Measurements from ENCODE around the gene MRS2.
"Not testable (repeated sequence)": the region's sequence is repeated elsewhere in the genome, so short reads cannot be mapped to it uniquely, and the experiment has no call there.

Gene MRS2

GRCh38 chr6:24391208-24391607 is 11.5 kb upstream of the MRS2 start:
- DNase-seq: no peak

DNA sequence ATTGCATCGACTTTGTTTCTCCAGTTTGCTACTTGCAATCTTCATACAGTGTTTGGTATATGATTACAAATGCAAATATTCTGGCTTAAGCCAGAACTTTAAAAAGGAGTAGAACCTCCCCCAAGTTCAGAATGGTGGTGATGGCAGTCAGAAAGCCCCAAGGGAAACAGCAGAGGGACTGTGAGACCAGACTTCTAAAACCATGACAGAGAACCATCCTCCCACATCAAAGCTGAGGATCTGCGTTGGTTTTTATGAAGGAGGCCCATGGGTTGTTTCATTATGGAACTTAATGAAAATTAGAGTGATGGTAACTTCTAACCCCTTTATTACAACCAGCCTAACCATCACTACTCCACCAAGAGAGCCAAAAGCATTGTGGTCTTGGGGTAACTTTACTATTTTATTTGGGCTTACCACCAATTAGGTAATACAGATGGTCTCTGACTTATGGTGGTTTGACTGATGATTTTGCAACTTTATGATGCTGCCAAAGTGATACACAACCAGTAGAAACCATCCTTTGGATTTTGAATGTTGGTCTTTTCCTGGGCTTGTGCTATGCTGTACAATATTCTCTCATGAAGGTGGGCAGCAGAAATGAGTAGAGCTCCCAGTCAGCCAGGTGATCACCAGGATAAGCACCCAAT is 10.9 kb upstream of the MRS2 start:
- no peak for DNase-seq

GRCh38 chr6:24394061-24394779 is 8.5 kb upstream of the MRS2 start:
- DNase-seq: no peak

GRCh38 chr6:24394780-24395437 is 7.8 kb upstream of the MRS2 start:
- DNase-seq: no peak

- no peak for DNase-seq
Observed at GRCh38 chr6:24396824-24397223, 5.9 kb upstream of the MRS2 start.

DNA sequence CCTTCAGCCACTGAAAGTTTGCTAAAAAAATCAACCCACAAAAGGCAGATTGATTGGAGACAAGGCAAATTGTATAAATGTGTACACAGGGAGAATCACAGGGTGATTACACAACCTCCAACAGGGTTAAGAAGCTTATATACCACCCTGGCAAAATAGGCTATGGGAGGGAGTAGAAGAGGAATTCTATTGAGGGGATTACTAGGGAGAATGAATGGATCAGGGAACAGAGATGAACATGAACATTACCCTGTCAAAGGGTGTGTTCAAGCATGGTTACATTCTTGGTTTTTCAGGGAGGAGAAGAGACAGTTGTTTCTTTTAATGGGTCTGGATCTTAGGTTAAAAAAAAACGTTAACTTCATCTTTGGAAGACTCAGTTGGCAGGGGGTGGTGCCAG is 5.1 kb upstream of the MRS2 start:
- DNase-seq: no peak

- not testable (repeated sequence) for DNase-seq
Observed at GRCh38 chr6:24400045-24401039, 2.4 kb upstream of the MRS2 start.

- no peak for DNase-seq
Observed at GRCh38 chr6:24401458-24401857, 1.3 kb upstream of the MRS2 start.

DNA sequence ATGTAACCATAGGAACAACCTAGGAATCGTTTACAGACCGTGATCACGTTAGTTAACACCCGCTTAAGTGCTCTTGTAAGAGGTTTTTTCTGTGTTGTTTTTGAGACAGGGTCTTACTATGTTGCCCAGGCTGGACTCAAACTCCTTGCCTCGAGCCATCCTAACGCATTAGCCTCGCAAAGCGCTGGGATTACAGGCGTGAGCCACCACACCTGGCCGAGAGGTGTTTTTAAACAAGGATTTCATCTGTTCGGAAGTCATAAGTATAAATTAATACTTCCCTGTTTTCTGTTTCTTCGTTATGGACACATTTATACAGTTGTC is 727 bp downstream of the MRS2 start:
- no peak for DNase-seq

DNA sequence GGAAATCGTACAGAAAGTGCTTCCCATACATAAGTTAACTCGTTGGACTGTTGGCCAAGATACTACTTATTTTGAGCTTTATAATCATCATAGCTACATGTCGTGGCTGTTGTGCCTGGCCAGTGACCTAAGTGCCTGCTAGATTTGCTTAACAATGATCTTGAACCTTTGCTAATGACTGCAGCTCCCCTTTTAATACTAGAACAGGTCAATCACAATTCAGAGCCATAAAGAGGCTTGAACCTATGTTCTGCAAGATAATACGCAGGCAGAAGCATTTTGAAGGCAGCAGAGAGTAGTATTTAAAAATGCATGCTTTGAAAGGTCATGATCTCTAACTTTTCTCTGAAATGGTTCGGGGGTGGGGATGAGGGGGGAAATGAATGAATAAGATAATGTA is 2.5 kb downstream of the MRS2 start:
- no peak for DNase-seq

- DNase-seq: no peak
Observed at GRCh38 chr6:24408719-24409410, 6.1 kb downstream of the MRS2 start.

DNA sequence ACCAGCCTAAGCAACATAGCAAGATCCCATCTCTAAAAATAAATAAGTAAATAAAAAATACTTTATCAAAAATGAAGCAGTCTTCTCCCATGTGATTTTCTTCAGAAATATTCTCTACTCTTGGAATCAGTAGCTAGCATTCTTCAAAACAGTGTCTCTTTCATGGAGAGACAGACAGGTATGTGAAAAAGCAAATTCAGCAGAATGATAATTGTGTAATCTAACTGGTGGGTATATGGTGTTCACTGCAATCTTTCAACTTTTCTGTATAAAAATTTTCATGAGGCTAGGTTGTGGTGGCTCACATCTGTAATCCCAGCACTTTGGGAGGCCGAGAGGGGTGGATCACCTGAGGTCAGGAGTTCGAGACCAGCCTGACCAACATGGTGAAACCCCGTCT is 7.9 kb downstream of the MRS2 start:
- DNase-seq: no peak

DNA sequence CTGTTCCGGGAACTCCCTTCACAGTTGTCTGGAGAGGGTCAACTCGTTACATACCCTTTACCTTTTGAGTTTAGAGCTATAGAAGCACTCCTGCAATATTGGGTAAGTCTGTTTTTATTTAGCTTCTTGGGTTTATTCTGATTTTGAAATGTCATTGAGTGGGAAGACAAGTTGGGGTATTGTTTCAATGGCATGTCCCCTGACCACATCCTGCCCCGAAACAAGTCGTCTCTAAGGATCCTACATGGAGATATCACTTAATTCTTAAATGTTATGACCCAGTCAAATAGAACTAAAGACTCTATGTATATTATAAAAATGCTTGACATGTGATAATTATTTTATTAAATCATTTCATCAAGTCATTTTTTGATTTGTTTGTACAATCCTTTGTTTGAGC is 9.6 kb downstream of the MRS2 start:
- DNase-seq: no peak

- not testable (repeated sequence) for DNase-seq
Observed at GRCh38 chr6:24414531-24414930, 11.8 kb downstream of the MRS2 start.

GRCh38 chr6:24415753-24416152 is 13.0 kb downstream of the MRS2 start:
- DNase-seq: no peak

- no peak for DNase-seq
Observed at GRCh38 chr6:24419526-24419925, 16.8 kb downstream of the MRS2 start.

GRCh38 chr6:24425091-24425490 is 22.4 kb downstream of the MRS2 start:
- DNase-seq: no peak

DNA sequence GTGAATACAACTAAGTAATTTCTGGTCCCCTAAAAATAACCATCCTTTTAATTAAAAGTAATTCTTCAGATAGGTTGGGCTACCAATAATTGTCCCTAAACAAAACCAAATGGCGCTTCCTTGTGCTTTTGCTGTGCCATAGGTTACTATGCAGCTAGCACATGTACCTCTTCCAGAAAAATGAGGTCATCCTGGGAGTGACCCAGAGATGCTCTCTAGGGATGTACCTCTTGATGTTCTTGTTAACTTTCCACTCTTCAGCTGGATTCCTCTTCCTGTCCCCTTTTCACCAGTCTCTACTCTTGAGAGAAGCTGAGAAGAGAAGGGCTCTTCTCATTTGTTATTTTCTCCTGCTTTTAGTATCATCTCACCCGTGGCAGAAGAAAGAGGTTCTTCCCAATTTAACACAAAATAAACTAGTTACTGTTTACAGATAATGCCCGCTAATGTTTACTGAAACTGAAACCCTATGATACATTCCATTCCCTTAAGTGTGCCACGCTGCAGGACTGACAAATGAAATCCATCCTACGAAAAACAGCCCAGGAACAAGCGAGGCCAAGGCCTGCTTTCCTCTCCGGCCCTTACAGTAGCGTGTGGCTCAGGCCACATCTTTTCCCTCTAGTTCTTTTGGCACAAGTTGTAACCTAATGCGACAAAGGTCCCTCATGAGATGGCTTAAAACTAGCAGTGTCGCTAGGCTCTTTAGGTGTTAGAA is 24.2 kb downstream of the MRS2 start:
- DNase-seq: no peak

DNA sequence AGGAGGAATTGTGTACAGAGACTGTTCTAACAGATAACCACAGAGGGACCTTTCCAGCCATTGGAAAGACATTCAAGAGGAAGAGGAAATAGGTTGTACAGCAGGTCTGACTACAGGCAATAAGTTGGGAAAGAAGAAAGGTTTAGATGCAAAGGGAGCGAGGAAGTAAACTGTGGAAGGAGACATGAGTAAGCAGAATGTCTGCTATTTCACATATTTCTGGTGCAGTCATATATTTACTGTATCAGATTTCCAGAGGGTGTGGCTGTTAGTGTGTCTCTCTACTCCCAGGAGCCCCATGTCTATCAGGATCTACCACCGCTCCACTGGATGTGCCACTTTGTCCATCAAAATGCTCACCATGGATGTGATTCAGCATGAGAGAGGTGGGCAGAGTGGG is 25.9 kb downstream of the MRS2 start:
- DNase-seq: no peak

- DNase-seq: no peak
Observed at GRCh38 chr6:24429146-24429545, 26.4 kb downstream of the MRS2 start.

DNA sequence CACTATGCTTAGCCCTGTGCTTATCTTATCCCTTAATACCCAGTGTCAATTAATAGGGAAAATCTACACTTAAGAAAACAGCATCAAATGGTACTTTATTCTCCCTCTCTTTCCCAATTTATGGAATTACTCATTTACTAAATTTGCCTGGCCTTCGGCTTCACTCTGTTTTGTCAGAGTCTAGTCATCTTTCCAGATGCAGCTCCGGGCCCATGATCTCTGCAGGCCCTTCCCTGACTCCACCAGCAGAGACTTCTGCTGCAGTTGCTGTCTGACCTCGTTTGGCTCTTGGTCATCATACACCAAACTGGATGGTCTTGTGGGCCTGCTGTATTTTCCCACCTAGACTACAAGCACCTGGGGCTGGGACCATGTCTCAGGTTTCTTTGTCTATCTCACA is 27.4 kb downstream of the MRS2 start:
- no peak for DNase-seq

DNA sequence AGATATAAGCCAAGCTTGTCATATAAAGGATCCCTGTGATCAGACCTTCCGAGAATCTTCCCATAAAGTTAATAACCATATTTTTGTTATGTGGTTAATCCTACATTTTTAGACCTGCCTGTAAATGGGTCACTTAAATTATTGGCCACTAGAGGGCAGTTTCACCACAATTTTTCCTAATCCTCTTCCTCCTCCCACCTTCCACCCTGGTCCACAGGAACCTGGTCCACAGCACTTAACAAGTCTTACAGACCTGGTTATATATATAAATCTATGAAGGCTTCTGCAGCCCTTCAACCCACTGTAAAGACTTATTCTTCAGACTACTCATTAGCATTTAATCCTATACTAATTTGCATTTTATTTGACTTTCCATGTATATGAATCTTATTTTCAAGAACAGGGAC is 28.3 kb downstream of the MRS2 start:
- DNase-seq: peak; percentile 51

All from RPMI8226 (cell line).